CD4-positive, alpha-beta T cell (primary cell): ENCODE data around the gene PISD. TPM values are rescaled to one million over a fixed set of nuclear protein-coding genes. Genes with fewer than 3 reads are reported as not detected.

Experiments used
- ATAC-seq: fragments of 200-7000 bp; cut with Tn5 transposase; one replicate; pipeline ENCODE4 v1.10.0; 2022; ENCODE audit warnings: mild to moderate bottlenecking; ENCODE audit not compliant: poor library complexity
- CTCF ChIA-PET: fragments of 350-600 bp; sonication (Branson Sonifier 250); formaldehyde crosslinking; loops from one replicate; lab custom pipeline; 2021; ENCODE audit warnings: antibody characterized with exemption, inconsistent platforms; lab: Charles Lee
- POLR2A ChIA-PET: fragments of 350-600 bp; sonication (Branson Sonifier 250); formaldehyde crosslinking; loops from one replicate; lab custom pipeline; 2021; ENCODE audit warnings: antibody characterized with exemption, inconsistent platforms; lab: Charles Lee
- DNase-seq, 14 experiments: peaks; one replicate each; pipeline ENCODE4 v3.0.0-alpha.2; 2013 to 2020; ENCODE audit warnings: mixed read lengths in 2 of 14
- H3K27ac ChIP-seq, 2 donors: one replicate each; pipeline versions ENCODE4 v1.5.1 to v1.7.0; 2013; ENCODE audit warnings: low read length in 2 of 2, low read depth in 1 of 2, mild to moderate bottlenecking in 1 of 2
- H3K27me3 ChIP-seq, 2 experiments: 1 replicate in 1 of 2; 2 replicates in 1 of 2; pipeline versions ENCODE4 v1.6.1 to v1.7.0; 2013; ENCODE audit warnings: low read length in 2 of 2, control low read depth in 1 of 2, mild to moderate bottlenecking in 1 of 2, moderate library complexity in 1 of 2; ENCODE audit not compliant: insufficient read depth in 2 of 2, control insufficient read depth in 1 of 2
- H3K36me3 ChIP-seq: one replicate; pipeline ENCODE4 v1.6.1; 2013; ENCODE audit warnings: low read length, control low read depth; ENCODE audit not compliant: insufficient read depth
- H3K4me1 ChIP-seq: one replicate; pipeline ENCODE4 v1.6.1; 2013; ENCODE audit warnings: low read length, control low read depth; ENCODE audit not compliant: insufficient read depth
- H3K4me3 ChIP-seq: one replicate; pipeline ENCODE4 v1.5.1; 2013; ENCODE audit warnings: mild to moderate bottlenecking, low read length, moderate library complexity
- H3K9me3 ChIP-seq, 2 experiments: 1 replicate in 1 of 2; 2 replicates in 1 of 2; pipeline versions ENCODE4 v1.6.1 to v1.7.0; 2013; ENCODE audit warnings: low read length in 2 of 2, mild to moderate bottlenecking in 2 of 2, control low read depth in 1 of 2, moderate library complexity in 1 of 2; ENCODE audit not compliant: control insufficient read depth in 1 of 2, insufficient read depth in 1 of 2
- H3K27ac Mint-ChIP-seq: one replicate; pipeline ENCODE4 v1.8.0; 2020; ENCODE audit warnings: mixed read lengths
- H3K27me3 Mint-ChIP-seq: one replicate; pipeline ENCODE4 v1.8.0; 2021; ENCODE audit warnings: mixed read lengths
- H3K36me3 Mint-ChIP-seq: one replicate; pipeline ENCODE4 v1.8.0; 2021; ENCODE audit warnings: low read depth, mixed read lengths
- H3K4me1 Mint-ChIP-seq: one replicate; pipeline ENCODE4 v1.8.0; 2021; ENCODE audit warnings: low read depth, mixed read lengths
- H3K4me3 Mint-ChIP-seq: one replicate; pipeline ENCODE4 v1.8.0; 2020; ENCODE audit warnings: mild to moderate bottlenecking, mixed read lengths
- H3K9me3 Mint-ChIP-seq: one replicate; pipeline ENCODE4 v1.8.0; 2020; ENCODE audit warnings: mixed read lengths
- intact Hi-C, 2 experiments: fragments of 100-400 bp; cut with DNase I in 1 of 2; cut with micrococcal nuclease in 1 of 2; formaldehyde crosslinking; loops; one replicate each; pipeline versions ENCODE4 v1.15.1 to v1.9.0; 2023 to 2025; cut with DNase I, micrococcal nuclease
- total RNA-seq, 174 experiments: library from RNA in 2 of 174; stranded (reverse) in 2 of 174; gene quantifications; one replicate each; pipeline ENCODE4 v1.2.3 and lab custom pipeline; 2021 to 2026
- TF ChIP-seq, protein P1 (sequence below): fragments of 200-600 bp; IDR thresholded peaks from one replicate; pipeline ENCODE4 v1.8.0; 2022; ENCODE audit warnings: antibody characterized with exemption, mild to moderate bottlenecking

Gene PISD
- total RNA-seq, 2 experiments from 2014 or later, result 23.4 to 25.3 TPM

DNA sequence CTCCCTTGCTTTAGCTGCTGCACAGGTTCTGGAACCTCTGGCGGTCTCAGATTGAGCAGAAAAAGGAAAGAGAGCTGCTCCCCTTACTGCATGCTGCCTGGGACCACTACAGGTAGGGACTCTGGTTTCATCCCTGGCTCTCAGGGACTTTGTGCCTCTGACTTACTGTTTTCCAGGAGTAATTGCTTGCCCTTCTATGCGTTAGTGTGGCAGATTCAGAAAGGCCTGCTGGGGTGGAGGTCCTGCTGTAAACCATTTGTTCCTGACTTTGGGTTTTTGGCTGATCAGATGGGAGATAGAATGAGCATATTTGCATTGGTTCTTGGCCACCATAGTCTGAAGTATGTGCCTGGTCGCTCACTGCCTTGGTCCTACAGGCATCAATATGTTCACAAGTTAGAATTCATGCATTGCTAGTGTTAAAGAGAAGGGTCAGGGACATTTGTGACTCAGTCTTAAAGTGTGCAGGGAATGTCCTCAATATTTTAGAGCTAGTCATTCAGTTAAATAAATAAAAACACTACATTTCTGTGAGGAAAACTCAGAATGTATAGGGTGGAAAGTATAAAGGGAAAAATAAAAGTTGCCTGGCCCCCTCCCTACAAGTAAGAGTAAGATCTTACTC lies 78.0 kb downstream of the PISD start:
- TF ChIP-seq, protein P1, sequence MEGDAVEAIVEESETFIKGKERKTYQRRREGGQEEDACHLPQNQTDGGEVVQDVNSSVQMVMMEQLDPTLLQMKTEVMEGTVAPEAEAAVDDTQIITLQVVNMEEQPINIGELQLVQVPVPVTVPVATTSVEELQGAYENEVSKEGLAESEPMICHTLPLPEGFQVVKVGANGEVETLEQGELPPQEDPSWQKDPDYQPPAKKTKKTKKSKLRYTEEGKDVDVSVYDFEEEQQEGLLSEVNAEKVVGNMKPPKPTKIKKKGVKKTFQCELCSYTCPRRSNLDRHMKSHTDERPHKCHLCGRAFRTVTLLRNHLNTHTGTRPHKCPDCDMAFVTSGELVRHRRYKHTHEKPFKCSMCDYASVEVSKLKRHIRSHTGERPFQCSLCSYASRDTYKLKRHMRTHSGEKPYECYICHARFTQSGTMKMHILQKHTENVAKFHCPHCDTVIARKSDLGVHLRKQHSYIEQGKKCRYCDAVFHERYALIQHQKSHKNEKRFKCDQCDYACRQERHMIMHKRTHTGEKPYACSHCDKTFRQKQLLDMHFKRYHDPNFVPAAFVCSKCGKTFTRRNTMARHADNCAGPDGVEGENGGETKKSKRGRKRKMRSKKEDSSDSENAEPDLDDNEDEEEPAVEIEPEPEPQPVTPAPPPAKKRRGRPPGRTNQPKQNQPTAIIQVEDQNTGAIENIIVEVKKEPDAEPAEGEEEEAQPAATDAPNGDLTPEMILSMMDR, result no peak
- ChIA-PET POLR2A (interaction anchor here (1.1 kb wide), 1 partner anchor 88 kb away, joined by 3 read pairs; the partner anchor contains the start of gene SFI1), CTCF (no interaction called here)
- H3K27ac ChIP-seq, result peak overlapping the region in 1 of 2 donors; percentile 49
- Mint-ChIP-seq H3K36me3 (peaks cover 79% of the 10 kb centered on the region), H3K9me3 (no peaks in the 10 kb centered on the region), H3K27ac (peak overlapping the region; percentile 90), H3K4me1 (peaks cover 40% of the 10 kb centered on the region), H3K27me3 (no peaks in the 10 kb centered on the region), H3K4me3 (peak overlapping the region; percentile 49)
- ATAC-seq, result no peak
- peaks cover 58% of the 10 kb centered on the region for H3K36me3 ChIP-seq
- no peak for DNase-seq
- no peaks in the 10 kb centered on the region for H3K9me3 ChIP-seq
- intact Hi-C loops, result no loop called here
- H3K4me1 ChIP-seq, result peaks cover 35% of the 10 kb centered on the region
- no peak overlapping the region for H3K4me3 ChIP-seq
- no peaks in the 10 kb centered on the region for H3K27me3 ChIP-seq

DNA sequence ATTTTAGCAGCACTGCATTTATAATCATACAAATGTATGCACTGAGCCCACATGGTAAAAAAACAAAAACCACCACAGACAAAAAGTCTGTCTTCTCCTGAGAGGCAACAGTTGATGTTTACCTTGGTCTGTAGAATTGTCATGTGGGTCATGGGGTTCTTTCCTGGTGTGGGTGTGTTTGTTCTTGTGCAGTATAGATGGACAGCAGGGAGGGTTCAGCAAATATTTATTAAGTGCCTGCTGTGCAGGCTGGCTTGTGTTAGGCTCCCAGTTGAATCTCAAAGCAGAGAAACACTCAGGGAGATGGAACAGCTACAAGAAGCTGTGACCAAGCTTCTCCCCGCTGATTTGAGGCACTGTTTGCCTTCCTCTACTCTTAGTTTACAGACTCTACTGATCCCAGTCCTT lies 82.2 kb downstream of the PISD start:
- Histone ChIP-seq H3K4me1 (peaks cover 16% of the 10 kb centered on the region), H3K36me3 (peaks cover 55% of the 10 kb centered on the region), H3K9me3 (no peaks in the 10 kb centered on the region), H3K27ac (no peak overlapping the region), H3K27me3 (no peaks in the 10 kb centered on the region), H3K4me3 (no peak overlapping the region)
- Mint-ChIP-seq H3K4me1 (peaks cover 23% of the 10 kb centered on the region), H3K4me3 (no peak overlapping the region), H3K27ac (no peak overlapping the region), H3K9me3 (no peaks in the 10 kb centered on the region), H3K27me3 (no peaks in the 10 kb centered on the region), H3K36me3 (peaks cover 75% of the 10 kb centered on the region)
- intact Hi-C loops, result no loop called here
- POLR2A ChIA-PET, result no interaction called here
- CTCF ChIA-PET, result no interaction called here
- ATAC-seq (no peak), DNase-seq (no peak)
- TF ChIP-seq, protein P1, result no peak

DNA sequence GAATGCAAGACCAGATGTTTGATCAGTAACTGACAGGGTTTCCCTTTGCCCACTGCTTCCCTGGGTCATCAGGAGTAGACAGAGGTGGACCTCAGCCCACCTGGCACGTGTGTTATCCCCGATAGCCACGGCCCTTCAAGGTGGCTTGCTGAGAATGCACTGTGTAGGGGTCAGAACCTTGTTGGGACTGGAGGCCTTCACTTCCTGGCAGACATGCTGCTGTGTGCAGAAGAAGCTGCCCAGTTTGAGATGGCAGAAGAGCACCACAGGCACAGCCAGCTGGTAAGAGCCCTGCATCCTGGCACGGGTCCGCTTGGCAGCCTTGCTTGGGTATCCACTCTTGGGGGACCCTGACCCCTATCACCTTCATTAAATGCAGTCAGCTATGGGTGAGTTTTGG lies 83.8 kb downstream of the PISD start:
- TF ChIP-seq, protein P1, result no peak
- Histone ChIP-seq H3K27me3 (no peaks in the 10 kb centered on the region), H3K4me3 (no peak overlapping the region), H3K4me1 (peaks cover 5% of the 10 kb centered on the region), H3K27ac (no peak overlapping the region), H3K36me3 (peaks cover 63% of the 10 kb centered on the region), H3K9me3 (no peaks in the 10 kb centered on the region)
- ChIA-PET CTCF (no interaction called here), POLR2A (interaction anchor here (0.6 to 0.8 kb wide), 2 partner anchors 8 to 167 kb away, joined by 3 to 4 read pairs; no protein-coding TSS in a partner anchor)
- DNase-seq, result no peak
- ATAC-seq, result no peak
- Mint-ChIP-seq H3K4me3 (no peak overlapping the region), H3K27ac (no peak overlapping the region), H3K27me3 (no peaks in the 10 kb centered on the region), H3K36me3 (peaks cover 73% of the 10 kb centered on the region), H3K4me1 (peaks cover 7% of the 10 kb centered on the region), H3K9me3 (no peaks in the 10 kb centered on the region)
- intact Hi-C loops, result no loop called here
